Caco-2 (cell line): Measurements from ENCODE around the gene HIVEP3. TPM values are rescaled to one million over a fixed set of nuclear protein-coding genes. Genes with fewer than 3 reads are reported as not detected.

Source experiments
- BruUV-seq: library from RNA; stranded (reverse); fragments of 400-500 nt; replicated peaks from 2 replicates; lab custom pipeline; 2021; lab: Mats Ljungman, UMichigan
- CTCF ChIA-PET: fragments of 300-600 bp; sonication (Branson Sonifier 250); formaldehyde crosslinking; loops from one replicate; lab custom pipeline; 2022; ENCODE audit warnings: antibody characterized with exemption; lab: Charles Lee
- POLR2A ChIA-PET: fragments of 300-600 bp; sonication (Branson Sonifier 250); formaldehyde crosslinking; loops from one replicate; lab custom pipeline; 2022; ENCODE audit warnings: antibody characterized with exemption; lab: Charles Lee
- DNase-seq, 2 experiments: peaks; one replicate each; pipeline versions ENCODE4 v3.0.0 to v3.0.0-alpha.2; 2020 to 2022
- H3K27me3 ChIP-seq: replicated peaks from 2 replicates; pipeline ENCODE4 v1.6.0; 2011; ENCODE audit warnings: low read length; ENCODE audit not compliant: control insufficient read depth, insufficient read depth
- H3K36me3 ChIP-seq: 2 replicates; pipeline ENCODE4 v1.5.1; 2011; ENCODE audit warnings: low read length; ENCODE audit not compliant: control insufficient read depth, insufficient read depth
- H3K4me1 ChIP-seq: fragments of 250-450 bp; sonication (Bioruptor Pico); 2 replicates; pipeline ENCODE4 v1.5.1; 2020; ENCODE audit warnings: mild to moderate bottlenecking
- H3K4me3 ChIP-seq: 2 replicates; pipeline ENCODE4 v1.5.1; 2011; ENCODE audit warnings: low read depth, mild to moderate bottlenecking, control low read depth, low read length
- H3K9me3 ChIP-seq: fragments of 250-450 bp; sonication (Bioruptor Pico); 2 replicates; pipeline ENCODE4 v1.5.1; 2020; ENCODE audit warnings: mild to moderate bottlenecking, moderate library complexity
- H3K27ac Mint-ChIP-seq: one replicate; pipeline ENCODE4 v1.8.0; 2022; ENCODE audit warnings: mixed read lengths; ENCODE audit not compliant: unreplicated experiment
- H3K27me3 Mint-ChIP-seq: one replicate; pipeline ENCODE4 v1.8.0; 2022; ENCODE audit warnings: mixed read lengths; ENCODE audit not compliant: insufficient read depth, unreplicated experiment
- H3K36me3 Mint-ChIP-seq: one replicate; pipeline ENCODE4 v1.8.0; 2022; ENCODE audit warnings: mild to moderate bottlenecking, mixed read lengths; ENCODE audit not compliant: insufficient read depth, unreplicated experiment
- H3K4me1 Mint-ChIP-seq: one replicate; pipeline ENCODE4 v1.8.0; 2022; ENCODE audit warnings: low read depth, mixed read lengths; ENCODE audit not compliant: unreplicated experiment
- H3K4me3 Mint-ChIP-seq: one replicate; pipeline ENCODE4 v1.8.0; 2022; ENCODE audit warnings: mild to moderate bottlenecking, moderate library complexity, mixed read lengths; ENCODE audit not compliant: unreplicated experiment
- H3K9me3 Mint-ChIP-seq: one replicate; pipeline ENCODE4 v1.8.0; 2022; ENCODE audit warnings: mixed read lengths; ENCODE audit not compliant: unreplicated experiment
- intact Hi-C: fragments of 100-400 bp; cut with micrococcal nuclease; formaldehyde crosslinking; loops from one replicate; pipeline ENCODE4 v1.10.0; 2022; ENCODE audit not compliant: unreplicated experiment
- total RNA-seq: library from RNA; stranded (reverse); gene quantifications from 2 replicates; pipeline ENCODE4 v1.2.3, GENCODE V29; 2022
- TF ChIP-seq, protein P1 (sequence below), 2 experiments: fragments of 200-600 bp in 1 of 2; IDR thresholded peaks; 1 replicate in 1 of 2; 2 replicates in 1 of 2; pipeline versions ENCODE4 v1.5.1 to v1.8.0; 2011 to 2022; ENCODE audit warnings: antibody characterized with exemption in 1 of 2, control low read depth in 1 of 2, inconsistent platforms in 1 of 2, low read depth in 1 of 2, low read length in 1 of 2, mild to moderate bottlenecking in 1 of 2, moderate library complexity in 1 of 2; ENCODE audit not compliant: insufficient read depth in 1 of 2, severe bottlenecking in 1 of 2, unreplicated experiment in 1 of 2

The HIVEP3 gene
- total RNA-seq, 1 experiment from 2014 or later = 0.25 TPM

DNA sequence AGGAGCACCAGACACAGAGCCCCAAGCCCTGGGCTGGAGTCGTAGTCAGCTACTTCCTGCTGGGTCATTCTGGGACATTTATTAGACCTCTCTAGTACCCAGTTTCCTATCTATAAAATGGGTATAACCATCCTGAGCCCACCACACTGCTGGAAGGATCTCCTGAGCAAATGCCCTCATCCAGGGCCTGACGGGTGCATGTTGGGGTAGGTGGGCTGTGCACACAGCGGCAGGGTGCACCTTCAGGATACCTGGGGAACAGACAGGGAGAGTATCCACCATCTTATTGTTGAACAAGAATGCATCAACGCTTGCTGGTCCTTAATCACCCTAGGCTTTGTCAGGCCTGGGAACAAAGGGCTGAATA lies 191.0 kb downstream of the HIVEP3 start:
- Histone ChIP-seq H3K9me3 (no peaks in the 10 kb centered on the region), H3K4me1 (no peaks in the 10 kb centered on the region), H3K4me3 (no peak overlapping the region), H3K27me3 (no peaks in the 10 kb centered on the region), H3K36me3 (no peaks in the 10 kb centered on the region)
- Mint-ChIP-seq H3K9me3 (no peaks in the 10 kb centered on the region), H3K4me3 (no peak overlapping the region), H3K27ac (no peak overlapping the region), H3K36me3 (no peaks in the 10 kb centered on the region), H3K4me1 (no peaks in the 10 kb centered on the region), H3K27me3 (peaks cover 6% of the 10 kb centered on the region)
- TF ChIP-seq, protein P1, sequence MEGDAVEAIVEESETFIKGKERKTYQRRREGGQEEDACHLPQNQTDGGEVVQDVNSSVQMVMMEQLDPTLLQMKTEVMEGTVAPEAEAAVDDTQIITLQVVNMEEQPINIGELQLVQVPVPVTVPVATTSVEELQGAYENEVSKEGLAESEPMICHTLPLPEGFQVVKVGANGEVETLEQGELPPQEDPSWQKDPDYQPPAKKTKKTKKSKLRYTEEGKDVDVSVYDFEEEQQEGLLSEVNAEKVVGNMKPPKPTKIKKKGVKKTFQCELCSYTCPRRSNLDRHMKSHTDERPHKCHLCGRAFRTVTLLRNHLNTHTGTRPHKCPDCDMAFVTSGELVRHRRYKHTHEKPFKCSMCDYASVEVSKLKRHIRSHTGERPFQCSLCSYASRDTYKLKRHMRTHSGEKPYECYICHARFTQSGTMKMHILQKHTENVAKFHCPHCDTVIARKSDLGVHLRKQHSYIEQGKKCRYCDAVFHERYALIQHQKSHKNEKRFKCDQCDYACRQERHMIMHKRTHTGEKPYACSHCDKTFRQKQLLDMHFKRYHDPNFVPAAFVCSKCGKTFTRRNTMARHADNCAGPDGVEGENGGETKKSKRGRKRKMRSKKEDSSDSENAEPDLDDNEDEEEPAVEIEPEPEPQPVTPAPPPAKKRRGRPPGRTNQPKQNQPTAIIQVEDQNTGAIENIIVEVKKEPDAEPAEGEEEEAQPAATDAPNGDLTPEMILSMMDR (IDR thresholded peaks at IDR 0.05; ENCODE audit: insufficient read depth in 1 of 2, low read depth in 1 of 2, low read length in 1 of 2, severe bottlenecking in 1 of 2, unreplicated experiment in 1 of 2) = no peak
- POLR2A ChIA-PET = no interaction called here
- no TSS peak for BruUV-seq
- intact Hi-C loops = no loop called here
- CTCF ChIA-PET = interaction anchor here (0.6 kb wide), 1 partner anchor 308 kb away, joined by 5 read pairs; no protein-coding TSS in a partner anchor
- DNase-seq = no peak

DNA sequence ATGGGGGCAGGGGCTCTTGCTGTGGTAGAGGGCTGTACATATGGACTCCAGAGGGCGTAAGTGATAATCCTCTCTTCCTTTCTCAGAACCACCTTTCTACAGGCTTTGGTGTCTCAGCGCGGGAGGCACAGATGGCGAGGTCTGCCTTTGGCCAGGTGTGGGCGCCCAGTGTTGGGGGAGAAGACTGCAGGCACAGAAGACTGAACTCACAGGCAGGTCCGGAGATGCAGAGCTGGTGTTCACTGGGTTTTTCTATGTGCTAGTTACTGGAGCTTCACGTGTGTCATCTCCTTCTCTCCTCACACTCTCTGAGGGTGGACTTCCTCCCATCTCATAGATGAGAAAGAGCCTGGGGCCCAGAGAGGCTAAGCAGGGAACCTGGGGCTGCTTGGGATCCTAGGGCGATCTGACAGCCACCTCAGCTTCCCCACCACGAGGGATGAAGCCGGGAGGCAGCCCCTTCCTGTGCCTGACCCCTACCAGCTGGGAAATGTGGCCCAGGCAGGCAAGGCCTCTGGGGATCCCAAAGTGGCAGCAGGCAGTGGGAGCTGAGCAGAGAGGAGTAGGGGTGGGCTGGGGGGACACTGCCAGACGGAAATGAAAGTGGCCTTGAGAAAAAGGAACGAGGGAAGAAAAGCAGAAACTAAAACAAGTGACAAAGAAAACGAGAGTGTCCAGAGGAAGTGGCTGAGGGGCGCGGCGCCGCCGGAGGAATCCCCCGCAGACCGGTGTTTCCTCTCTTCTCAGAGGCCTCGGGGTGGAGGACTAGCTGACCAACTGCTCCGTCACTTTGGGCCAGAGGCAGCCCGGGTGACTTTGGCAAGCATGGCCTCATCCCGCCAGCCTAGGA lies 191.6 kb downstream of the HIVEP3 start:
- TF ChIP-seq, protein P1 (IDR thresholded peaks at IDR 0.05; ENCODE audit: insufficient read depth in 1 of 2, low read depth in 1 of 2, low read length in 1 of 2, severe bottlenecking in 1 of 2, unreplicated experiment in 1 of 2) = no peak
- Mint-ChIP-seq H3K27ac (no peak overlapping the region), H3K9me3 (no peaks in the 10 kb centered on the region), H3K4me3 (no peak overlapping the region), H3K4me1 (no peaks in the 10 kb centered on the region), H3K36me3 (no peaks in the 10 kb centered on the region), H3K27me3 (peaks cover 8% of the 10 kb centered on the region)
- POLR2A ChIA-PET = no interaction called here
- CTCF ChIA-PET = interaction anchor here (0.6 kb wide), 1 partner anchor 309 kb away, joined by 5 read pairs; no protein-coding TSS in a partner anchor
- H3K9me3 ChIP-seq = no peaks in the 10 kb centered on the region
- H3K36me3 ChIP-seq = no peaks in the 10 kb centered on the region
- no peaks in the 10 kb centered on the region for H3K27me3 ChIP-seq
- intact Hi-C loops = no loop called here
- DNase-seq = peak in 1 of 2 experiments; percentile 2
- H3K4me1 ChIP-seq = no peaks in the 10 kb centered on the region
- no TSS peak for BruUV-seq
- H3K4me3 ChIP-seq = no peak overlapping the region

DNA sequence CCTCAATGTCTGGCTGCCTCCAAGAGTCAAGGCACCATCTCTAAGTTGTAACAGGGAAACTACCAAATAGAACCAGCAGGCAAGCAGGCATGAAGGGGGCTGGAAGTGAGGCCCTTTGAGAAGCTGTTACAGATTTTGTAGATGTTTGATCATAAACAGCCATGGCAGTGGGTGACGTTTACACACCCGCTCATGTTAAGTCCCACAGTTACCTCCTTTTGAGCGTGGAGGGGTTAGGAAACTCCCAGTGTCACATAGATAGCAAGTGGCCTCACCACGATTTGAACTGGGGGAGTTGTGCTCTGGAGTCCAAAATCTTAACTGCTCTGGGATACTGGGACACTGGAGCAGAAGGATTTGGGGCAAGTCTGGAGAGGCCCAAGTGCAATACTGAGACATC lies 192.4 kb downstream of the HIVEP3 start:
- intact Hi-C loops = no loop called here
- Histone ChIP-seq H3K4me1 (no peaks in the 10 kb centered on the region), H3K4me3 (no peak overlapping the region), H3K36me3 (no peaks in the 10 kb centered on the region), H3K9me3 (no peaks in the 10 kb centered on the region), H3K27me3 (no peaks in the 10 kb centered on the region)
- ChIA-PET CTCF (no interaction called here), POLR2A (no interaction called here)
- no peak overlapping the region for H3K27ac Mint-ChIP-seq
- H3K27me3 Mint-ChIP-seq = peaks cover 4% of the 10 kb centered on the region
- no peaks in the 10 kb centered on the region for H3K36me3 Mint-ChIP-seq
- no peak for DNase-seq
- TF ChIP-seq, protein P1 (IDR thresholded peaks at IDR 0.05; ENCODE audit: insufficient read depth in 1 of 2, low read depth in 1 of 2, low read length in 1 of 2, severe bottlenecking in 1 of 2, unreplicated experiment in 1 of 2) = no peak
- no peaks in the 10 kb centered on the region for H3K9me3 Mint-ChIP-seq
- H3K4me1 Mint-ChIP-seq = no peaks in the 10 kb centered on the region
- H3K4me3 Mint-ChIP-seq = no peak overlapping the region
- BruUV-seq = no TSS peak
